Measurements from ENCODE around the gene CNIH3. TPM values are rescaled to one million over a fixed set of nuclear protein-coding genes. Genes with fewer than 3 reads are reported as not detected.

CNIH3 gene
- total and polyA plus RNA-seq, 10 of the 15 experiments (the other 5 are each of a cell fraction or from before 2014, with no cell fraction given) = 0.77 to 5.8 (median 1.8) TPM

- intact Hi-C loops (cut with micrococcal nuclease; ENCODE audit: unreplicated experiment) (no loop called here), in situ Hi-C loops (cut with MboI) (no loop called here)
- H3K4me3 ChIP-seq = no peak overlapping the region
- SMC1A ChIA-PET (ENCODE audit: uncharacterized antibody, unreplicated experiment) = interaction anchor here (0.8 to 2.2 kb wide), 3 partner anchors 17 to 152 kb away, joined by 3 to 8 read pairs (median 3); no protein-coding TSS in a partner anchor
- H3K4me1 ChIP-seq (ENCODE audit: control insufficient read depth, insufficient read depth, low read length) = no peaks in the 10 kb centered on the region
- H3K9ac ChIP-seq (ENCODE audit: control insufficient read depth, insufficient read depth, low read length) = no peak overlapping the region
- no peak for ATAC-seq
- CTCF ChIA-PET = interaction anchor here (1.2 kb wide), 1 partner anchor 9 kb away, joined by 3 read pairs; no protein-coding TSS in a partner anchor
- no peak overlapping the region for H2AFZ ChIP-seq (ENCODE audit: control insufficient read depth, low read depth, low read length)
- BruUV-seq (replicated peaks) = no TSS peak
- no peaks in the 10 kb centered on the region for H3K79me2 ChIP-seq (ENCODE audit: control insufficient read depth, insufficient read depth, low read length)
- POLR2A ChIA-PET = no interaction called here
- no peak for DNase-seq (ENCODE audit: low read depth, low spot score)
- no peaks in the 10 kb centered on the region; the same call in 2 of the 3 replicates for H3K9me3 ChIP-seq (replicated peaks; ENCODE audit: control insufficient read depth, insufficient read depth, low read length)
- no peak overlapping the region for H3K4me2 ChIP-seq (ENCODE audit: control insufficient read depth, insufficient read depth)
- 29% methylated on average over 4 of the region's 4 CpGs for WGBS (ENCODE audit: insufficient coverage, insufficient replicate concordance, low lambda C conversion rate, missing lambda C conversion rate)
- H3K27me3 ChIP-seq (replicated peaks in 1 of 2; ENCODE audit: control insufficient read depth in 2 of 2, insufficient read depth in 2 of 2, low read length in 1 of 2) = no peaks in the 10 kb centered on the region
- no peak for FAIRE-seq
- H3K27ac ChIP-seq (ENCODE audit: control insufficient read depth, insufficient read depth) = no peak overlapping the region
- TF ChIP-seq ZNF592 (IDR thresholded peaks at IDR 0.05) (no peak), CBX5 (IDR thresholded peaks at IDR 0.05; ENCODE audit: low read depth) (no peak), PML (IDR thresholded peaks at IDR 0.05; ENCODE audit: low read length) (no peak), CHD1 (IDR thresholded peaks at IDR 0.05; ENCODE audit: low read depth, low read length) (no peak), EZH2 (IDR thresholded peaks at IDR 0.05; ENCODE audit: borderline replicate concordance, control insufficient read depth, low read depth, low read length) (no peak), E2F8 (IDR thresholded peaks at IDR 0.05; ENCODE audit: low read depth, partially characterized antibody) (no peak), ETV6 (conservative IDR thresholded peaks at IDR 0.05 in 1 of 2, IDR thresholded peaks at IDR 0.05 in 1 of 2; ENCODE audit: borderline replicate concordance in 1 of 2, low read depth in 1 of 2) (no peak)
- H3K36me3 ChIP-seq (ENCODE audit: control insufficient read depth in 2 of 2, insufficient read depth in 2 of 2, low read length in 1 of 2) = no peaks in the 10 kb centered on the region
- H4K20me1 ChIP-seq (ENCODE audit: control insufficient read depth, insufficient read depth) = no peaks in the 10 kb centered on the region
- RAD21 ChIA-PET (ENCODE audit: unreplicated experiment) = interaction anchor here (1.1 kb wide), 1 partner anchor 156 kb away, joined by 6 read pairs; no protein-coding TSS in a partner anchor
Measured at GRCh38 chr1:224766266-224766665, 150.1 kb downstream of the CNIH3 start.

Measured in GM12878 (cell line).